Activated T-helper 17 cell treated with anti-CD3 and anti-CD28 coated beads, Interleukin-2, amount 50 U/mL, for 72 hours (primary cell): ENCODE measurements around the gene KCNK3. TPM values are rescaled to one million over a fixed set of nuclear protein-coding genes. Genes with fewer than 3 reads are reported as not detected.
A peak's percentile ranks its signal among the peaks of the same experiment; 100 is the strongest.

Source experiments
- ATAC-seq: fragments of 150-1000 bp; cut with Tn5 transposase; replicated peaks from 2 replicates; pipeline ENCODE4 v1.10.0; 2021; ENCODE audit warnings: mild to moderate bottlenecking, moderate library complexity
- H3K27ac Mint-ChIP-seq: one replicate; pipeline ENCODE4 v1.8.0; 2022; ENCODE audit warnings: mixed read lengths
- H3K27me3 Mint-ChIP-seq: one replicate; pipeline ENCODE4 v1.8.0; 2022; ENCODE audit warnings: mixed read lengths
- H3K36me3 Mint-ChIP-seq: one replicate; pipeline ENCODE4 v1.8.0; 2022; ENCODE audit warnings: low read depth, mild to moderate bottlenecking, mixed read lengths
- H3K4me1 Mint-ChIP-seq: one replicate; pipeline ENCODE4 v1.8.0; 2022; ENCODE audit warnings: mixed read lengths
- H3K4me3 Mint-ChIP-seq: one replicate; pipeline ENCODE4 v1.8.0; 2022; ENCODE audit warnings: mild to moderate bottlenecking, mixed read lengths
- H3K9me3 Mint-ChIP-seq: one replicate; pipeline ENCODE4 v1.8.0; 2022; ENCODE audit warnings: mixed read lengths
- total RNA-seq, 2 donors: library from RNA; stranded (reverse); gene quantifications; one replicate each; pipeline ENCODE4 v1.2.3, GENCODE V29; 2022

Gene KCNK3
- total RNA-seq, 2 donors from 2014 or later, result not detected

GRCh38 chr2:26767129-26767528 lies 74.6 kb downstream of the KCNK3 start:
- H3K27me3 Mint-ChIP-seq, result no peaks in the 10 kb centered on the region
- H3K36me3 Mint-ChIP-seq, result peaks cover 7% of the 10 kb centered on the region
- no peak overlapping the region for H3K4me3 Mint-ChIP-seq
- H3K27ac Mint-ChIP-seq, result peak overlapping the region; percentile 70
- ATAC-seq, result no peak
- H3K4me1 Mint-ChIP-seq, result peaks cover 34% of the 10 kb centered on the region
- H3K9me3 Mint-ChIP-seq, result no peaks in the 10 kb centered on the region

- ATAC-seq, result no peak
- Mint-ChIP-seq H3K4me1 (peaks cover 42% of the 10 kb centered on the region), H3K36me3 (peaks cover 7% of the 10 kb centered on the region), H3K4me3 (peak overlapping the region; percentile 65), H3K27me3 (no peaks in the 10 kb centered on the region), H3K27ac (peak overlapping the region; percentile 88), H3K9me3 (no peaks in the 10 kb centered on the region)
Measured at GRCh38 chr2:26767894-26768487, 75.5 kb downstream of the KCNK3 start.

GRCh38 chr2:26768759-26769088 lies 76.2 kb downstream of the KCNK3 start:
- H3K4me1 Mint-ChIP-seq, result peaks cover 42% of the 10 kb centered on the region
- no peak for ATAC-seq
- no peaks in the 10 kb centered on the region for H3K9me3 Mint-ChIP-seq
- H3K4me3 Mint-ChIP-seq, result peak overlapping the region; percentile 65
- H3K27ac Mint-ChIP-seq, result peak overlapping the region; percentile 88
- H3K36me3 Mint-ChIP-seq, result peaks cover 7% of the 10 kb centered on the region
- H3K27me3 Mint-ChIP-seq, result no peaks in the 10 kb centered on the region

- Mint-ChIP-seq H3K4me3 (peak overlapping the region; percentile 65), H3K4me1 (peaks cover 42% of the 10 kb centered on the region), H3K36me3 (peaks cover 10% of the 10 kb centered on the region), H3K27ac (peak overlapping the region; percentile 88), H3K27me3 (no peaks in the 10 kb centered on the region), H3K9me3 (no peaks in the 10 kb centered on the region)
- ATAC-seq, result peak; percentile 87
Measured at GRCh38 chr2:26769089-26769761, 76.7 kb downstream of the KCNK3 start.

GRCh38 chr2:26770986-26771586 lies 78.6 kb downstream of the KCNK3 start:
- H3K9me3 Mint-ChIP-seq, result no peaks in the 10 kb centered on the region
- peak overlapping the region; percentile 92 for H3K27ac Mint-ChIP-seq
- peaks cover 18% of the 10 kb centered on the region for H3K36me3 Mint-ChIP-seq
- ATAC-seq, result no peak
- peaks cover 34% of the 10 kb centered on the region for H3K4me1 Mint-ChIP-seq
- H3K4me3 Mint-ChIP-seq, result peak overlapping the region; percentile 18
- H3K27me3 Mint-ChIP-seq, result no peaks in the 10 kb centered on the region

- Mint-ChIP-seq H3K4me1 (peaks cover 33% of the 10 kb centered on the region), H3K9me3 (no peaks in the 10 kb centered on the region), H3K4me3 (peak overlapping the region; percentile 18), H3K27ac (peak overlapping the region; percentile 92), H3K36me3 (peaks cover 31% of the 10 kb centered on the region), H3K27me3 (no peaks in the 10 kb centered on the region)
- peak; percentile 62 for ATAC-seq
Measured at GRCh38 chr2:26772064-26773001, 79.8 kb downstream of the KCNK3 start.

GRCh38 chr2:26776195-26776800 lies 83.8 kb downstream of the KCNK3 start:
- H3K4me1 Mint-ChIP-seq, result peaks cover 16% of the 10 kb centered on the region
- no peak overlapping the region for H3K4me3 Mint-ChIP-seq
- peaks cover 63% of the 10 kb centered on the region for H3K36me3 Mint-ChIP-seq
- ATAC-seq, result no peak
- peak overlapping the region; percentile 47 for H3K27ac Mint-ChIP-seq
- H3K9me3 Mint-ChIP-seq, result no peaks in the 10 kb centered on the region
- H3K27me3 Mint-ChIP-seq, result no peaks in the 10 kb centered on the region

GRCh38 chr2:26778098-26778497 lies 85.6 kb downstream of the KCNK3 start:
- Mint-ChIP-seq H3K27ac (peak overlapping the region; percentile 40), H3K36me3 (peaks cover 63% of the 10 kb centered on the region), H3K9me3 (no peaks in the 10 kb centered on the region), H3K27me3 (no peaks in the 10 kb centered on the region), H3K4me3 (no peak overlapping the region), H3K4me1 (no peaks in the 10 kb centered on the region)
- no peak for ATAC-seq

- H3K4me1 Mint-ChIP-seq, result no peaks in the 10 kb centered on the region
- no peaks in the 10 kb centered on the region for H3K9me3 Mint-ChIP-seq
- H3K27ac Mint-ChIP-seq, result peak overlapping the region; percentile 40
- ATAC-seq, result peak; percentile 61
- H3K27me3 Mint-ChIP-seq, result no peaks in the 10 kb centered on the region
- peaks cover 63% of the 10 kb centered on the region for H3K36me3 Mint-ChIP-seq
- no peak overlapping the region for H3K4me3 Mint-ChIP-seq
Measured at GRCh38 chr2:26778507-26778906, 86.0 kb downstream of the KCNK3 start.

- peaks cover 53% of the 10 kb centered on the region for H3K36me3 Mint-ChIP-seq
- no peaks in the 10 kb centered on the region for H3K9me3 Mint-ChIP-seq
- H3K27ac Mint-ChIP-seq, result no peak overlapping the region
- no peaks in the 10 kb centered on the region for H3K4me1 Mint-ChIP-seq
- H3K27me3 Mint-ChIP-seq, result no peaks in the 10 kb centered on the region
- no peak for ATAC-seq
- H3K4me3 Mint-ChIP-seq, result no peak overlapping the region
Measured at GRCh38 chr2:26780203-26780760, 87.8 kb downstream of the KCNK3 start.

Other genes with a start within 250 kb of the KCNK3 start
- gene OTOF, start 214.6 kb upstream of the KCNK3 start, total RNA-seq, result 1 to 10 TPM in 1 of 2 donors, under 1 TPM in 1; 0.95 to 2.1 TPM
- not detected for gene CIB4, start 51.4 kb upstream of the KCNK3 start, total RNA-seq
- gene SLC35F6, start 71.6 kb downstream of the KCNK3 start, total RNA-seq, result 10 to 100 TPM in 1 of 2 donors, 1 to 10 TPM in 1; 8.2 to 15.0 TPM
- 10 to 100 TPM; 24.3 to 36.1 TPM for gene CENPA, start 93.3 kb downstream of the KCNK3 start, total RNA-seq
- not detected for gene DPYSL5, start 155.4 kb downstream of the KCNK3 start, total RNA-seq